Measurements from ENCODE around the gene LBX2. TPM values are rescaled to one million over a fixed set of nuclear protein-coding genes. Genes with fewer than 3 reads are reported as not detected.

LBX2 gene
- total and polyA plus RNA-seq, 2 donors (not counting 1 experiment from before 2014, with no cell fraction given): 0.52 to 3.0 TPM

- Histone ChIP-seq H3K79me2 (ENCODE audit: control insufficient read depth, insufficient read depth, low read length) (no peaks in the 10 kb centered on the region), H2AFZ (ENCODE audit: low read length) (no peak overlapping the region), H3K36me3 (ENCODE audit: control insufficient read depth, insufficient read depth, low read length) (peaks cover 1% of the 10 kb centered on the region), H3K27me3 (ENCODE audit: control insufficient read depth, insufficient read depth, low read length) (peaks cover 2% of the 10 kb centered on the region), H3K9ac (ENCODE audit: insufficient read depth, low read length) (no peak overlapping the region), H3K9me3 (ENCODE audit: control insufficient read depth, insufficient read depth, low read depth, low read length) (no peaks in the 10 kb centered on the region), H3K4me1 (ENCODE audit: control insufficient read depth, extremely low read depth, insufficient read depth, low read length) (no peaks in the 10 kb centered on the region), H3K4me3 (replicated peaks in 1 of 4; ENCODE audit: control extremely low read depth in 1 of 4, insufficient read depth in 1 of 4, low read depth in 3 of 4, low read length in 4 of 4) (no peak overlapping the region), H3K27ac (ENCODE audit: insufficient read depth, low read length) (no peak overlapping the region), H3K4me2 (ENCODE audit: extremely low read depth, insufficient read depth, low read length) (no peak overlapping the region), H4K20me1 (ENCODE audit: control insufficient read depth, extremely low read depth, insufficient read depth, low read length) (no peaks in the 10 kb centered on the region)
- TF ChIP-seq CTCF (conservative IDR thresholded peaks at IDR 0.05 in 1 of 2, IDR thresholded peaks at IDR 0.05 in 1 of 2; ENCODE audit: low read depth in 1 of 2, low read length in 2 of 2): no peak
- TF ChIP-seq EZH2 (IDR thresholded peaks at IDR 0.05; ENCODE audit: low read length, missing control alignments): no peak
- no peak for DNase-seq (ENCODE audit: low read depth in 2 of 2)
Measured at GRCh38 chr2:74538881-74539339, 39.5 kb upstream of the LBX2 start.

GRCh38 chr2:74537140-74537539 is 37.7 kb upstream of the LBX2 start:
- Histone ChIP-seq H3K4me1 (ENCODE audit: control insufficient read depth, extremely low read depth, insufficient read depth, low read length) (no peaks in the 10 kb centered on the region), H3K4me2 (ENCODE audit: extremely low read depth, insufficient read depth, low read length) (no peak overlapping the region), H3K79me2 (ENCODE audit: control insufficient read depth, insufficient read depth, low read length) (no peaks in the 10 kb centered on the region), H3K36me3 (ENCODE audit: control insufficient read depth, insufficient read depth, low read length) (peaks cover 5% of the 10 kb centered on the region), H2AFZ (ENCODE audit: low read length) (no peak overlapping the region), H3K27me3 (ENCODE audit: control insufficient read depth, insufficient read depth, low read length) (peaks cover 2% of the 10 kb centered on the region), H3K9ac (ENCODE audit: insufficient read depth, low read length) (no peak overlapping the region), H3K4me3 (replicated peaks in 1 of 4; ENCODE audit: control extremely low read depth in 1 of 4, insufficient read depth in 1 of 4, low read depth in 3 of 4, low read length in 4 of 4) (no peak overlapping the region), H3K27ac (ENCODE audit: insufficient read depth, low read length) (no peak overlapping the region), H3K9me3 (ENCODE audit: control insufficient read depth, insufficient read depth, low read depth, low read length) (no peaks in the 10 kb centered on the region), H4K20me1 (ENCODE audit: control insufficient read depth, extremely low read depth, insufficient read depth, low read length) (no peaks in the 10 kb centered on the region)
- no peak for DNase-seq (ENCODE audit: low read depth in 2 of 2)
- TF ChIP-seq EZH2 (IDR thresholded peaks at IDR 0.05; ENCODE audit: low read length, missing control alignments) (no peak), CTCF (conservative IDR thresholded peaks at IDR 0.05 in 1 of 2, IDR thresholded peaks at IDR 0.05 in 1 of 2; ENCODE audit: low read depth in 1 of 2, low read length in 2 of 2) (no peak)

GRCh38 chr2:74536166-74536950 is 37.0 kb upstream of the LBX2 start:
- no peaks in the 10 kb centered on the region for H4K20me1 ChIP-seq (ENCODE audit: control insufficient read depth, extremely low read depth, insufficient read depth, low read length)
- no peak overlapping the region for H3K4me3 ChIP-seq (replicated peaks in 1 of 4; ENCODE audit: control extremely low read depth in 1 of 4, insufficient read depth in 1 of 4, low read depth in 3 of 4, low read length in 4 of 4)
- no peak overlapping the region for H2AFZ ChIP-seq (ENCODE audit: low read length)
- H3K79me2 ChIP-seq (ENCODE audit: control insufficient read depth, insufficient read depth, low read length): no peaks in the 10 kb centered on the region
- H3K27ac ChIP-seq (ENCODE audit: insufficient read depth, low read length): no peak overlapping the region
- H3K9ac ChIP-seq (ENCODE audit: insufficient read depth, low read length): no peak overlapping the region
- TF ChIP-seq EZH2 (IDR thresholded peaks at IDR 0.05; ENCODE audit: low read length, missing control alignments) (no peak), CTCF (conservative IDR thresholded peaks at IDR 0.05 in 1 of 2, IDR thresholded peaks at IDR 0.05 in 1 of 2; ENCODE audit: low read depth in 1 of 2, low read length in 2 of 2) (no peak)
- H3K9me3 ChIP-seq (ENCODE audit: control insufficient read depth, insufficient read depth, low read depth, low read length): no peaks in the 10 kb centered on the region
- H3K4me2 ChIP-seq (ENCODE audit: extremely low read depth, insufficient read depth, low read length): no peak overlapping the region
- peaks cover 5% of the 10 kb centered on the region for H3K36me3 ChIP-seq (ENCODE audit: control insufficient read depth, insufficient read depth, low read length)
- peaks cover 2% of the 10 kb centered on the region for H3K27me3 ChIP-seq (ENCODE audit: control insufficient read depth, insufficient read depth, low read length)
- no peaks in the 10 kb centered on the region for H3K4me1 ChIP-seq (ENCODE audit: control insufficient read depth, extremely low read depth, insufficient read depth, low read length)
- no peak for DNase-seq (ENCODE audit: low read depth in 2 of 2)
